ENCODE data around the gene FHOD3. TPM values are rescaled to one million over a fixed set of nuclear protein-coding genes. Genes with fewer than 3 reads are reported as not detected.

Gene FHOD3
- total and polyA plus RNA-seq, 9 of the 15 experiments (the other 6 are each of a cell fraction or from before 2014, with no cell fraction given), result 0.11 TPM; not detected in 8

- H3K9me1 ChIP-seq (ENCODE audit: control insufficient read depth, insufficient read depth, low read length), result no peaks in the 10 kb centered on the region
- H3K27ac ChIP-seq (ENCODE audit: extremely low read depth, low read depth, low read length), result no peak overlapping the region
- in situ Hi-C loops (cut with MboI), result no loop called here
- intact Hi-C loops (cut with micrococcal nuclease), result no loop called here
- H3K27me3 ChIP-seq (ENCODE audit: control insufficient read depth in 2 of 2, insufficient read depth in 2 of 2, low read length in 2 of 2), result peaks cover 5 to 9% of the 10 kb centered on the region in 2 experiments; a peak in 3 of 5 replicates
- H3K4me3 ChIP-seq, result no peak overlapping the region
- no peaks in the 10 kb centered on the region for H3K36me3 ChIP-seq (ENCODE audit: control insufficient read depth, insufficient read depth, low read length)
- ChIA-PET CTCF (ENCODE audit: low intra/inter-chr PET ratio) (no interaction called here), POLR2A (no interaction called here)
- no peak for DNase-seq (ENCODE audit: extremely low read depth in 1 of 4, low spot score in 3 of 4)
- H2AFZ ChIP-seq (ENCODE audit: low read depth, low read length), result no peak overlapping the region
- no peaks in the 10 kb centered on the region for H3K4me1 ChIP-seq (replicated peaks in 1 of 2; ENCODE audit: control insufficient read depth in 2 of 2, insufficient read depth in 2 of 2, low read length in 2 of 2)
- H4K20me1 ChIP-seq (replicated peaks; ENCODE audit: control insufficient read depth, insufficient read depth, low read length), result no peaks in the 10 kb centered on the region
- H3K9me3 ChIP-seq (replicated peaks; ENCODE audit: control insufficient read depth, insufficient read depth, low read depth, low read length), result no peaks in the 10 kb centered on the region
- no peak for ATAC-seq
- WGBS (ENCODE audit: insufficient coverage, low coverage, missing lambda C conversion rate), result 0% methylated on average over 1 of the region's 1 CpG
- FAIRE-seq, result no peak
- no TSS peak for BruUV-seq (replicated peaks)
- no peaks in the 10 kb centered on the region for H3K79me2 ChIP-seq (ENCODE audit: control insufficient read depth, insufficient read depth, low read length)
- no peak overlapping the region for H3K4me2 ChIP-seq (ENCODE audit: insufficient read depth, low read length)
- H3K9ac ChIP-seq (ENCODE audit: insufficient read depth in 1 of 2, low read depth in 2 of 2, low read length in 2 of 2), result no peak overlapping the region
- TF ChIP-seq ZNF561 (CRISPR knock-in tag; conservative IDR thresholded peaks at IDR 0.05) (no peak), ZC3H11A (IDR thresholded peaks at IDR 0.05; ENCODE audit: low read depth, low read length) (no peak), TOE1 (IDR thresholded peaks at IDR 0.05; ENCODE audit: borderline replicate concordance) (no peak), TOE1 (CRISPR knock-in tag; IDR thresholded peaks at IDR 0.05; ENCODE audit: borderline replicate concordance, low read depth) (no peak), HSF4 (CRISPR knock-in tag; IDR thresholded peaks at IDR 0.05; ENCODE audit: borderline replicate concordance) (no peak), MGA (IDR thresholded peaks at IDR 0.05) (no peak), ZNF695 (CRISPR knock-in tag; IDR thresholded peaks at IDR 0.05) (no peak), GABPB2 (CRISPR knock-in tag; conservative IDR thresholded peaks at IDR 0.05) (no peak), ZNF277 (CRISPR knock-in tag; IDR thresholded peaks at IDR 0.05; ENCODE audit: borderline replicate concordance) (no peak), FOXP1 (CRISPR knock-in tag; IDR thresholded peaks at IDR 0.05) (no peak), EWSR1 (IDR thresholded peaks at IDR 0.05; ENCODE audit: borderline replicate concordance, low read depth, partially characterized antibody) (no peak)
These were observed 160.2 kb downstream of the FHOD3 start for GRCh38 chr18:36457683-36458082.

All from K562 (cell line).